Measurements from ENCODE around the gene FAM241A.

FAM241A gene

DNA sequence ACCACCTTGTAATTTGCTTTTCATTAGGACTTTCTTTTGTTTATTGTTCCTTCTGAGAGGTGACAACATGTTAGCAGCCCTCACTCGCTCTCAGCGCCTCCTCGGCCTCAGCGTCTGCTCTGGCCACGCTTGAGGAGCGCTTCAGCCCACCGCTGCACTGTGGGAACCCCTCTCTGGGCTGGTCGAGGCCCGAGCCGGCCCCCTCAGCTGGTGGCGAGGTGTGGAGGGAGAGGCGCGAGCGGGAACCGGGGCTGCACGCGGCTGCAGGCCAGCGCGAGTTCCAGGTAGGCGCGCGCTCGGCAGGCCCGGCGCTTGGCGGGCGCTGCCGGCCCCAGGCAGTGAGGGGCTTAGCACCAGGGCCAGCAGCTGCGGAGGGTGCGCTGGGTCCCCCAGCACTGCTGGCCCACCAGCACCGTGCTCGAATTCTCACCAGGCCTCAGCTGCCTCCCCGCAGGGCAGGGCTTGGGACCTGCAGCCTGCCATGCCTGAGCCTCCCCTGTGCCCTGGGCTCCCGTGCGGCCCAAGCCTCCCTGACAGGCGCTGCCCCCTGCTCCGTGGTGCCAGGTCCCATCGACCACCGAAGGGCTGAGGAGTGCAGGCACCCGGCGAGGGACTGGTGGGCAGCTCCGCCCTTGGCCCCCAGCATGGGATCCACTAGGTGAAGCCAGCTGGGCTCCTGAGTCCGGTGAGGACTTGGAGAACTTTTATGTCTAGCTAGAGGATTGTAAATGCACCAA, 77.1 kb downstream of the FAM241A start:
- DNase-seq = no peak

DNA sequence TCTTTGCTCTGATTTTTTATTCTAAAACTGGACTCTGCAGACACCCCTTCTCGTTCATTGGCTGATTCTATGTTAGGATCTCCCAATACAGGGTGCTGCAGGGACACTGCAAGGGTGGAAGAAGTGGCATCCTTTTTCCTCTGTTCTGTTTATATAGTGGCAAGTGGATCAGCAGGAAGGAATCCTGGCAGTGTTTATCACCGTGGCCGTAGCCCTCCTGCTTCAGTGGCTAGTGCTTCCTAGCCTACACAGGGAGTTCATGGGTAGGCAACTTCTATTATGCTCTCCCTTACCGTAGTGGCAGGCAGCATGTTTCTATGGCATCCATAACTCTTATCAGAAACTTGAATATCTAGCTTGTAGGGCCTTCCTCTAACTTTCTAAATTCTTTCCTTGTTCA, 79.9 kb downstream of the FAM241A start:
- no peak for DNase-seq

DNA sequence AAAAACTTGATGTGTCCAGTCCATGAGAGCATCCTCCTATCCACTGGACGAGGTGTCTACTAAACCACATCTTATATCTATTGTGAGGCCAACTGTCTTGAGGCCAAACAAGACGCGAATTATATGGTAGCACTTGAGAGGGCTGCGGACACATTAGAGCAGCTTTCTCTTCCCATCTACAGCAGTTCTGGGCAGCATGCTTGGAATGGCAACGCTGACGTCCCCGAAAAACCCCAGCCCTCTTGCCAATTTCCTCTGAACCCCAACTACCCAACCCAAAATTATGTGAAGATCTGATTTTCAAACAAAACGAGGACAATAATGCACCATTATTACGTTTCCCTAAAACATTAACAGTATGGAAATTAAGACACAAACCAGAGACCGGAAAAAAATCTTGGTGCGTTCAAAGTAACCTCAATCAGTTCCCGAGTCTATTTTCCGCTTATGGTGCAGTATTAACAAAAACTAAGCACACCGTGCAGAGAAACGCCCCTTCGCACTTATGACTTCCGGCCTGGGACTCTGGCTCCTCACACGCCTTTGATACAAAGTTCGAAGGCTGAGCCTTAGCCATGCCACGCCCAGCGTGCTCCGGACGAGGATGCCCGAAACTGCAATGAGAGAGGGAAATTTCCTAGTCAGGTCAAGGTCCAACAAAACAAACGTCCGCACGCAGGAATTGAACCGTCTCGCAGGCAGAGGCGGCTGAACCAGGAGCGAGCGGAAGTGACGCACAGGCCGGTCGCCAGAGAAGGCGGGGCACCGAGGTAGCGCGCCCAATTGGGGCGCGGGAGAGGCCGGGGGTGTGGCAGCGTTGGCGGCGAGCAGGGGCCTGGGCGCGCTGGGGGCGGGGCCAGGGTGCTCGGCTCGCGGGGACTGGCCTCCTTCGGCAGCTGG, 85.9 kb downstream of the FAM241A start:
- peak; percentile 90 for DNase-seq

DNA sequence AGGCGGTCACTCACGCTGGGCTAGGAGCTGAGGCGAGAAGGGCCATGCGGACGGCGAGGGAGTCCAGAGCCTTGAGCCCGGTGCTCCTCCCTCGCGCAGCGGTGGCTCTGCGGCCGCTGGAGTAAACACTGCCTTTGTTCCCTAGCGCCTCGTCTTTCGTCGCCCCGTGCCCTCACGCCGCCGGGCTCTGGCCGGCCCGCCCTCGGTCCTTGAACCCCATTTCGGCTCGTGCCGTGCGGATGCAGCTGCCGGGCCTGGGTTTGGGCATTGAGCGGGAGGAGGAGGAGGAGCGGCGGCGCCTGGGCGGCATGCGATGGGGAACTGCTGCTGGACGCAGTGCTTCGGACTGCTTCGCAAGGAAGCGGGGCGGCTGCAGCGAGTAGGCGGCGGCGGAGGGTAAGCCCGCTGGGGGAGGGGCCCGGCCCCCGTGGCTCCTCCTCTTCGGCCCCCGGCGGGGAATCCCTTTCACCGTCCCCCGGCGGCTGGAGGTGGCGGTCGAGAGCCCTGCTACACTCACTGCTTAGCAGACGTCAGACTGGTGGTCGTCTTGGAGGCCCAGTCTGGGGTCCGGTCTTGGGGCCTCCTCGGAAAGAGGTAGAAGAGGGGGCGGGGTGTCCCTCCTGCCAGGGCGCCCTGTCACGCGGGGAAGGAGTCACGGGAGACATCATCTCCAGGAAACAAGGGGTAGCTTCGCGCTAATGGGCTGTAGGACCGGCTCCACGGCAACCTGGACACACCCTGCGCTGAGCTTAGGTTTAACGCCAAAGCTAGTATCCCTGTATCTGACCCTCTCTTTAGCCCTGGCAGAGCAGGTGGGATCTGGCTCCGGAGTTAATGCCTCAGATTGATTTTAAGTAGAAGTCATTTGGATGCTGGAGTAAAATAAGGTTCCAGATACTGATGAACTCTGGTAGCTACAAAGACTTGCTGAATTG, 86.8 kb downstream of the FAM241A start, which contains the start of gene AP1AR:
Gene AP1AR (plus strand): TSS at position 9 of the 935 bp plus-strand sequence. CDS start 305 bp downstream, at position 314.
- DNase-seq = peak; percentile 73

DNA sequence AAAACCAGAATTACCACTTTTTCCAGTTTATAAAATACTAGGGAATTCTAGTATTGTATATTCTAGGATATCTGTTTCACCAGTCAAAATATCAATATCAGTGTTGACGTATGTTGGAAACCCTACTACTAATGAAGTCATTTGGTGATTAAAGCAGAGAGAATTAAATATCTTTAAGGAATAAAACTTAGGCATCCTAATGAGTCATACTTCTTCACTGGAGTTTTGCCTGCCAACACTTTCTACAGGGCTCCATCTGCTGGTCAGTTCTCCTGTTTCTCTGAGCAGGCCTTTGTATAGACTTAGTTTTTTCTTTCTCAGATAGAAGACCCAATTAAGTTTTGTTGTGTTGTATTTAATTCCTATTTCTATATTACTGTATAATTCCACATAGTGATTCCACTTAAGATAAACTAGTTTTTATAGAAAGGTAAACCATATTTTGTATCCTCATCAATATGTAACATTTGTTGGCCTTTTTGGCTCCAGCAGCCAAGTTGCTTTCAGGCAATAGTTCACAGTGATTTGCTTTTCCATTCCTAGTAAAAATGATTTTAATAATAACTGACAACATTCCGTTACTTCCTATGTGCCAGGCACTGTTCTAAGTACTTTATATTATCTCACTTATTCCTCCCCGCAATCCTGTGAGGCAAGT, 89.8 kb downstream of the FAM241A start:
- no peak for DNase-seq

DNA sequence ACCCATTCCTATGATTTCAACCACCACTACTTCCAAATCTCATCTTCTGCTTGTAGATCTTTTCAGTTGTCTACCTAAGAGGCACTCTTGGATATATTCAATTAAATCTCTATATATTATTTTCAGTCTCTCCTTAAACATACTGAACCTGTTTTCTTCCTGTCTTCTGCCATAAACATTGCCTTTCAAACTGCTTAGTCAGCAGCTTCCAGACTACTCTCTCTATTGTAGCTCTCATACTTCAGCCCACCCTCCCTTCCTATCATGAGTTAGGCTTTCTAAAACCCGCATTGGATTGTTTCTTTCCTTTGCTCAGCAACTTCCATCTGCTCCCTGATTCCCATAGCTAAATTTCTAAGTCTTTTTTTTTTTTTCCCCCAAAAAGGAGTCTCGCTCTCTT, 90.8 kb downstream of the FAM241A start:
- DNase-seq = no peak

DNA sequence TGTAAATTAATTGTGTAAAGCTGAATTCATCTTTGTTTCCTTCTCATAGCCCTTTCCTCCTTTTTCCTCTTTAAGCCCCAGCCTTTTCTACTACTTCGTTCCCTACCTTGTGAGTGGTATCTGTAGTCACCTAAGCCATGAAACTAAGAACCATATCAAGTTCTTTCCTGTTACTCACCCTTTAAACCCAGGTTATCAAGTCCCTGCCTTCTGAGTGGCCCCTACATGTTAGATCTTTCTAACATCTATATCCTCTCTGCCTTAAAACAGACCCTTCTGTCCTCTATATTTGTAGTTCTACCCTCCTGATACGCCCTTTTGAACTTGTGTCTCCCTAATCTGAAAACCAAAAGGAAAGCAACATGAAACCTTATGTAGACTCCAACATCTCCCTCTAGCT, 93.6 kb downstream of the FAM241A start:
- no peak for DNase-seq

All from KG1 (cell line).